GM13976 (cell line): ENCODE results near the gene NALCN.
"Not testable (repeated sequence)": the region's sequence is repeated elsewhere in the genome, so short reads cannot be mapped to it uniquely, and the experiment has no call there.

Experiments used
- DNase-seq: peaks from one replicate; pipeline ENCODE4 v3.0.0; 2012; ENCODE audit warnings: low spot score
- CTCF ChIP-seq: IDR thresholded peaks from 2 replicates; pipeline ENCODE4 v1.5.1; 2012; ENCODE audit warnings: borderline replicate concordance, mild to moderate bottlenecking; ENCODE audit not compliant: insufficient read depth; ENCODE audit errors: extremely low read depth, missing control alignments, control extremely low read depth
- in situ Hi-C: fragments of 300-500 bp; cut with MboI; formaldehyde crosslinking; loops from one replicate; pipeline ENCODE4 v1.12.0; 2022; ENCODE audit warnings: low sequenced_read_pairs, mixed read lengths, inconsistent platforms; ENCODE audit not compliant: unreplicated experiment

The NALCN gene

GRCh38 chr13:101331731-101332130, 84.6 kb downstream of the NALCN start:
- in situ Hi-C loops, result no loop called here
- TF ChIP-seq CTCF, result no peak
- no peak for DNase-seq

GRCh38 chr13:101327871-101328270, 88.4 kb downstream of the NALCN start:
- in situ Hi-C loops, result no loop called here
- no peak for DNase-seq
- no peak for TF ChIP-seq CTCF

- in situ Hi-C loops, result no loop called here
- TF ChIP-seq CTCF, result no peak
- no peak for DNase-seq
Measured at GRCh38 chr13:101326710-101327109, 89.6 kb downstream of the NALCN start.

DNA sequence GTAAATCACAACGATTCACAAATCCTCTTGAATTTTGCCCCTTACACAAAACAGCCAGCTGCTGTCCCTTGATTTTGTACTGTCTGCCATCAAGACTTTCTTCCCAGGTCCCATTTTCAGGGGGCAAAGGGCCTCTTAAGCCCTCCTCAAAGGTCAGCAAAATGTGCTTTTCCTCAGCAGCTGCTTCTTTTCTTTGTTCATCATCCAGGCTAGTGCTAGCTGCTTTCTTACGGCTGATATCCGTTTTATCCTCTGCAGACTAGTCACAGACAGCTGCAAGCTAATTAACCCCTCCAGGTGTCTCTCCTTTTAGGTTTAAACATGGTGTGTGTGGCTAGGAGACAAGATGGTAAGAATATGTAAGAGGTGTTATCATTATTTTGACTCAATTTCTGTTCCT, 90.9 kb downstream of the NALCN start:
- in situ Hi-C loops, result no loop called here
- TF ChIP-seq CTCF, result no peak
- no peak for DNase-seq

GRCh38 chr13:101323601-101324000, 92.7 kb downstream of the NALCN start:
- DNase-seq, result no peak
- in situ Hi-C loops, result no loop called here
- no peak for TF ChIP-seq CTCF

DNA sequence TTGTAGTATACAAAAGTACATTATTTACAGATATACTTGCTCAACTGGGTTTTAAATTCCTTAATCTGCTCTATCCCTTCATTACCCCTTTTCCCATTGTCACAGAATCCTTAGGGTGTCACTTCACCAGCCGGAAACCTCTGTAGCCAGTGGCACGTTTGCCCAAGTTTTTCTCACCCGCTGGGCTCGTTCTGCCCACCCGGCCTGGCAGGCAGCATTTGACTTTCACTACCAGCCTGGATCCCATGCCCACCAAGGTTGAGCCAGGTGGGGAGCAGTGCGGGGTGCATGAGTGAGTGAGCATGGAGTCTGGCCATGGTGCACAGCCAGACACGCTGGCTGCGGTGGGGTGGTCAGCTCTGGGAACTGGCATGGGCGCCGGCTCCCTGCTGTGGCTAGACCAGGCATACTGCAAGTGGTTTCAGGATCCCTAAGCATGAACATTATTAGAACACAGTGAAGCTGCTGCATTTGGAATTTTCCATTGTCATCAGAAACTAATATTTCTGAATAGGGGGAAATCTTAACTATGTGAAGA, 98.3 kb downstream of the NALCN start:
- in situ Hi-C loops, result no loop called here
- TF ChIP-seq CTCF, result no peak
- no peak for DNase-seq

DNA sequence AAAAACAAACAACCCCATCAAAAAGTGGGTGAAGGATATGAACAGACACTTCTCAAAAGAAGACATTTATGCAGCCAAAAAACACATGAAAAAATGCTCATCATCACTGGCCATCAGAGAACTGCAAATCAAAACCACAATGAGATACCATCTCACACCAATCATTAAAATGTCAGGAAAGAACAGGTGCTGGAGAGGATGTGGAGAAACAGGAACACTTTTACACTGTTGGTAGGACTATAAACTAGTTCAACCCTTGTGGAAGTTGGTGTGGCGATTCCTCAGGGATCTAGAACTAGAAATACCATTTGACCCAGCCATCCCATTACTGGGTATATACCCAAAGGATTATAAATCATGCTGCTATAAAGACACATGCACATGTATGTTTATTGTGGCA, 102.8 kb downstream of the NALCN start:
- DNase-seq, in situ Hi-C loops: not testable (repeated sequence)
